Measurements from ENCODE around the gene NTNG2. TPM values are rescaled to one million over a fixed set of nuclear protein-coding genes. Genes with fewer than 3 reads are reported as not detected.

NTNG2 gene
- total and polyA plus RNA-seq, 9 of the 15 experiments (the other 6 are each of a cell fraction or from before 2014, with no cell fraction given): 0.01 to 0.11 (median 0.09) TPM; not detected in 6

GRCh38 chr9:132176338-132176737 is 14.5 kb downstream of the NTNG2 start:
- POLR2A ChIA-PET: no interaction called here
- Histone ChIP-seq H3K9ac (ENCODE audit: insufficient read depth in 1 of 2, low read depth in 2 of 2, low read length in 2 of 2) (no peak overlapping the region), H3K36me3 (ENCODE audit: control insufficient read depth, insufficient read depth, low read length) (no peaks in the 10 kb centered on the region), H2AFZ (ENCODE audit: low read depth, low read length) (no peak overlapping the region), H3K4me1 (replicated peaks in 1 of 2; ENCODE audit: control insufficient read depth in 2 of 2, insufficient read depth in 2 of 2, low read length in 2 of 2) (peaks cover 0 to 4% of the 10 kb centered on the region in 2 experiments; a peak in 1 of 5 replicates), H3K79me2 (ENCODE audit: control insufficient read depth, insufficient read depth, low read length) (no peaks in the 10 kb centered on the region), H3K27ac (ENCODE audit: extremely low read depth, low read depth, low read length) (no peak overlapping the region), H3K27me3 (ENCODE audit: control insufficient read depth in 2 of 2, insufficient read depth in 2 of 2, low read length in 2 of 2) (peaks cover 26 to 73% of the 10 kb centered on the region in 2 experiments), H3K4me2 (ENCODE audit: insufficient read depth, low read length) (no peak overlapping the region), H3K9me1 (ENCODE audit: control insufficient read depth, insufficient read depth, low read length) (no peaks in the 10 kb centered on the region), H4K20me1 (replicated peaks; ENCODE audit: control insufficient read depth, insufficient read depth, low read length) (peaks cover 24% of the 10 kb centered on the region), H3K9me3 (replicated peaks; ENCODE audit: control insufficient read depth, insufficient read depth, low read depth, low read length) (no peaks in the 10 kb centered on the region), H3K4me3 (no peak overlapping the region)
- FAIRE-seq (no peak), DNase-seq (ENCODE audit: extremely low read depth in 1 of 4, low spot score in 3 of 4) (no peak), ATAC-seq (no peak)
- intact Hi-C loops (cut with micrococcal nuclease): no loop called here
- BruUV-seq (replicated peaks): no TSS peak
- CTCF ChIA-PET (ENCODE audit: low intra/inter-chr PET ratio): no interaction called here
- in situ Hi-C loops (cut with MboI): no loop called here
- WGBS (ENCODE audit: insufficient coverage, low coverage, missing lambda C conversion rate): 0% methylated on average over 5 of the region's 5 CpGs
- TF ChIP-seq KLF13 (tag; IDR thresholded peaks at IDR 0.05; ENCODE audit: borderline replicate concordance, low read depth): no peak
- no peak for TF ChIP-seq GABPA (tag; conservative IDR thresholded peaks at IDR 0.05; ENCODE audit: low read depth)
- TF ChIP-seq E2F4 (CRISPR knock-in tag; IDR thresholded peaks at IDR 0.05; ENCODE audit: low read depth): no peak
- TF ChIP-seq DIDO1 (tag; IDR thresholded peaks at IDR 0.05; ENCODE audit: low read depth): no peak
- no peak for TF ChIP-seq MYNN (IDR thresholded peaks at IDR 0.05)
- TF ChIP-seq MYNN (CRISPR knock-in tag; IDR thresholded peaks at IDR 0.05): no peak
- TF ChIP-seq FOSL1 (tag; conservative IDR thresholded peaks at IDR 0.05): no peak
- TF ChIP-seq NCOA2 (IDR thresholded peaks at IDR 0.05; ENCODE audit: partially characterized antibody in 2 of 2): no peak
- TF ChIP-seq, protein P1, sequence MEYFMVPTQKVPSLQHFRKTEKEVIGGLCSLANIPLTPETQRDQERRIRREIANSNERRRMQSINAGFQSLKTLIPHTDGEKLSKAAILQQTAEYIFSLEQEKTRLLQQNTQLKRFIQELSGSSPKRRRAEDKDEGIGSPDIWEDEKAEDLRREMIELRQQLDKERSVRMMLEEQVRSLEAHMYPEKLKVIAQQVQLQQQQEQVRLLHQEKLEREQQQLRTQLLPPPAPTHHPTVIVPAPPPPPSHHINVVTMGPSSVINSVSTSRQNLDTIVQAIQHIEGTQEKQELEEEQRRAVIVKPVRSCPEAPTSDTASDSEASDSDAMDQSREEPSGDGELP (CRISPR knock-in tag; IDR thresholded peaks at IDR 0.05; ENCODE audit: borderline replicate concordance): no peak
- TF ChIP-seq ZNF318 (IDR thresholded peaks at IDR 0.05; ENCODE audit: borderline replicate concordance in 1 of 2, low read depth in 1 of 2): no peak
- TF ChIP-seq ZNF121 (CRISPR knock-in tag; conservative IDR thresholded peaks at IDR 0.05): 0 out of 2 replicates have a peak, but pooled peaks have one; percentile 0
- no peak for TF ChIP-seq HMG20B (CRISPR knock-in tag; IDR thresholded peaks at IDR 0.05)
- no peak for TF ChIP-seq TARDBP (IDR thresholded peaks at IDR 0.05)
- no peak for TF ChIP-seq BHLHE40 (IDR thresholded peaks at IDR 0.05; ENCODE audit: low read length)
